D721Med (cell line): ENCODE measurements around the gene SLC46A3.

Source experiments
- DNase-seq: peaks from one replicate; pipeline ENCODE4 v3.0.0; 2011; ENCODE audit warnings: low spot score; ENCODE audit not compliant: insufficient read length
- FAIRE-seq: peaks from 2 replicates; lab custom pipeline; 2011; peaks lifted over from hg19 to GRCh38; lab: Jason Lieb, UNC
- TF ChIP-seq, protein P1 (sequence below): IDR thresholded peaks from 2 replicates; pipeline ENCODE4 v1.5.1; 2012; ENCODE audit warnings: mild to moderate bottlenecking, control low read depth; ENCODE audit not compliant: insufficient read depth; ENCODE audit errors: missing control alignments

Gene SLC46A3

DNA sequence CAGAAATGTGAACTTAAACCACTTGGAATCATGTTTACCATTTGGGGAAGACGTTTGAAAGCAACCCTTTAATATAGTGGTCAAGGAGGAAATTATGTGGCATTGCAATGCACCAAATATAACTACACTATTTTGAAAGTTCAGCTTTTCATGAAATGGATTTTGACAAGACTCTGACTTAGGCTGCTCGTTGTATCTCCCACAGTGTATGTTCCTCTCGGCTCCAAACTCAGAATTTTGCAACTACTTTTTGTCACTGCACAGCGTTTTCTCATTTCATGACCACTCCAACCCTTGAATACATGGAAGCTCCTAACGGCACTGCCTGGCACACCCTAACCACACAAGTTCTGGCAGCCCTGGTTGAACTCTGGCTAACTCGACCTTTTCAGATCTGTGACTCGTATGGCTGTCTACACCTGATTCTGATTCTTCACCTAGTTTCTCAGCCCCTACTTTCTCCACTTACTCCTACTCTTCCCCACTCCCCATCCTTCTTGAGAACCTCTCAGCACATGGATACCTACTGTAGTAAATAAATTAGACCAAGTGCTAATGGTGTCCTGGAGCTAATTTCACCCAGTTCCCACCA lies 66.9 kb downstream of the SLC46A3 start:
- DNase-seq (no peak), FAIRE-seq (no peak)
- TF ChIP-seq, protein P1, sequence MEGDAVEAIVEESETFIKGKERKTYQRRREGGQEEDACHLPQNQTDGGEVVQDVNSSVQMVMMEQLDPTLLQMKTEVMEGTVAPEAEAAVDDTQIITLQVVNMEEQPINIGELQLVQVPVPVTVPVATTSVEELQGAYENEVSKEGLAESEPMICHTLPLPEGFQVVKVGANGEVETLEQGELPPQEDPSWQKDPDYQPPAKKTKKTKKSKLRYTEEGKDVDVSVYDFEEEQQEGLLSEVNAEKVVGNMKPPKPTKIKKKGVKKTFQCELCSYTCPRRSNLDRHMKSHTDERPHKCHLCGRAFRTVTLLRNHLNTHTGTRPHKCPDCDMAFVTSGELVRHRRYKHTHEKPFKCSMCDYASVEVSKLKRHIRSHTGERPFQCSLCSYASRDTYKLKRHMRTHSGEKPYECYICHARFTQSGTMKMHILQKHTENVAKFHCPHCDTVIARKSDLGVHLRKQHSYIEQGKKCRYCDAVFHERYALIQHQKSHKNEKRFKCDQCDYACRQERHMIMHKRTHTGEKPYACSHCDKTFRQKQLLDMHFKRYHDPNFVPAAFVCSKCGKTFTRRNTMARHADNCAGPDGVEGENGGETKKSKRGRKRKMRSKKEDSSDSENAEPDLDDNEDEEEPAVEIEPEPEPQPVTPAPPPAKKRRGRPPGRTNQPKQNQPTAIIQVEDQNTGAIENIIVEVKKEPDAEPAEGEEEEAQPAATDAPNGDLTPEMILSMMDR = no peak

DNA sequence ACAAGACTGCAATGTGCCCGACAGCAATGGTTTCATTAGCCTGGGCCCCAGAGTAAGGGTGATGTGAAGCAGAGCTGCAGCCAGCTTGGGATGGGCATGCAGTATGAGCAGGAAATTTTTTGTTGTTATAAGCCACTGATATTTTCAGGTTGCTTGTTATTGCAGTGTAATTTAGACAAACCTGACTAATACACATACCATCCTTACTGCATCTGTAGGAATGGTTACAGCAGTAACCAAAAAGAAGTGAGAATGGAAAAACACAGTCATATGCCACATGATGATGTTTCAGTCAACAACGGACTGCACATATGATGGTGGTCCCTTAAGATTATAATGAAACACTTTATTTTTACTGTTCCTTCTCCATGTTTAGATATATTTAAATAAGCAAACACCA lies 68.5 kb downstream of the SLC46A3 start:
- FAIRE-seq (no peak), DNase-seq (no peak)
- TF ChIP-seq, protein P1 = no peak
